Measurements from ENCODE around the gene CDH22. TPM values are rescaled to one million over a fixed set of nuclear protein-coding genes. Genes with fewer than 3 reads are reported as not detected.

The CDH22 gene
- total RNA-seq, 1 experiment from 2014 or later, result not detected

DNA sequence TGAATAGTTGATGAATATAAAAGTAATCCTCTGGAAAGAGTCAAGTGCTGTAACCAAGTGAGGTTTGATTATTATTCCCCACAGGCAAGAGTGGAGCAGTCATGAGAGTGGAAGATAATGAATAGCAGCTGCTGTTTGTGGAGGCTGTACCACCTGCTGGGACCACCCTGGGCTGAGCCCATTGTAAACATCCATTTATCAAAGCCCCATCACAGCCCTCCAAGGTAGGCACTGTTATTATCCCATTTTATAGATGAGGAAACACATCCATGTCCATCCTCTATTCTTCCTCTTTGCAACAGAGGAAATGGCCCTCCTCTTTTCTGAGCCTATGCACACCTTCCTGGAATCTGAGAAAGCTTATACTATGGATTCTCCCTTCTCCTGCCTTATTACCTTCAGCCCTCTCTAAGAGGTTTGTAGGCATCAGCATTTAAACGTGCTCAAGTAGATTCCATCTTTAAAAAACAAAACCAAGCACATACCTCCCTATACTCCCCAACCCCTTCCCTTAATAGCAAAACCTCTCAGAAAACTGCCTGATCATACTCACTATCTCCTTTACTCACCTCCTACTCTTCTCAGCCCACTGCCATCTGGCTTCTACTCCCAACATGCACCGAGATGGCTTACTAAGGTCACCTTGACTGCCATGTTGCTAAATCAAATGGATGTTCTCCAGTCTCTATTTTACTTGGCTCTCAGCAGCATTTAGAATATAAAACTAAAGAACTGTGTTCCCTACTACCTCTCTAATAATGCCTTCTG lies 37.1 kb downstream of the CDH22 start:
- DNase-seq (ENCODE audit: extremely low read depth, low read depth), result no peak

DNA sequence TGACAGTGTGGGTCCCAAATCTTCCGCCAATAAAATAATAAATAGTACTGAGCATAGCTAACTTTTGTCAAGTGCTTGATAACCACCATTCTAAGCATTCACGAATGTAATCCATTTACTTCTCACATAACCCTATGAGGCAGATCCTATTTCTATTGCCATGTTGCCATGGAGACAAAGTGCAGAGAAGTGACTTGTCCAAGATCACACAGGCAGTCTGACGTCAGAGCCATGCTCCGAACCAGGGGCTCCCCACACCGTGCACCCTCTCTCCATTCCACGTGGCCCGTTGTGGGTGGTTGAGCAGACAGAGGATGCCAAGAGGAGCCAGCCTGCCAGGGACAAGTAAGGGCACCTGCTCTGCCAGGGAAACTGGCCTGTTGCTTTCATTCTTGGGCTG lies 38.9 kb downstream of the CDH22 start:
- no peak for DNase-seq (ENCODE audit: extremely low read depth, low read depth)

DNA sequence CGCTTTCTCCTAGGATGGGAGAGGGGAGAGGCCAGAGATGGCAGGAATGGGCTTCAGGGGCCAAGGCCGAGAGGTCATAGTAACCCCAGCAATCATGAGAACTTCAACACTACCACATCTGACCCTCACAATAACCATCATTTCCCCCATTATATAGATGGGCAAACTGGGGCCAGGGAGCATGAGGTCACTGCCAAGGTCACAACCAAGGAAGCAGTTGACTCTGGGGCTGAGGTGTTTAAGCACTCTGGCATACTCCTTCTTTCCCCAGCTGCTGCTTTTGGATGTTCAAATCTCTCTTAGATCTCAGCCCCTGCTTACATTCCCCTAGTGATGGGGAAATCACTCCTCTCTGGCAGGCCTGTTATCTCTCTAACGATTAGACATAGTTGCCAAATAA lies 39.6 kb downstream of the CDH22 start:
- DNase-seq (ENCODE audit: extremely low read depth, low read depth), result no peak

DNA sequence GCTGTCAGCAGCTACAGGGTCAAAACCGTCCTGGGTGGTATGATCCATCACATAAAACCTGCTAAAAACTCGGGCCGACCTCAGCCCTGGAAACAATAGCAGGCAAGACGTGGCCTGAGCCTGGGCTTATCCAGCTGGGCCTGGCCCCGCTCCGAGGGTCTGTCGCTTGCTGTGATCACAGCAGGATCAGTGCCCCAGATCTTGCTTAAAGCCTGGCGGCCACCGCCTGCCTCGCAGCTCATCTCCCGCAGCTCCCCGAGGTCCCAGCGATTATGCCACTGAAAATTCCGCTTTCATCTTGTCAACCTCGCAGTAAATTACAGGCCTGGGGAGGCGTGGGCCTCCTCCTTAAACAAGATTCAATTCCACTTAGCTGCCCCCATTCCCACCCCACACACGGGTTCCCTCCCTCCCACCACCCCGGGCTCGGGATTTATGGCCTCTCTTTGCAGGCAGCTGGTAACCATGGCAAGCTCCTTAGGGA lies 40.1 kb downstream of the CDH22 start:
- no peak for DNase-seq (ENCODE audit: extremely low read depth, low read depth)

DNA sequence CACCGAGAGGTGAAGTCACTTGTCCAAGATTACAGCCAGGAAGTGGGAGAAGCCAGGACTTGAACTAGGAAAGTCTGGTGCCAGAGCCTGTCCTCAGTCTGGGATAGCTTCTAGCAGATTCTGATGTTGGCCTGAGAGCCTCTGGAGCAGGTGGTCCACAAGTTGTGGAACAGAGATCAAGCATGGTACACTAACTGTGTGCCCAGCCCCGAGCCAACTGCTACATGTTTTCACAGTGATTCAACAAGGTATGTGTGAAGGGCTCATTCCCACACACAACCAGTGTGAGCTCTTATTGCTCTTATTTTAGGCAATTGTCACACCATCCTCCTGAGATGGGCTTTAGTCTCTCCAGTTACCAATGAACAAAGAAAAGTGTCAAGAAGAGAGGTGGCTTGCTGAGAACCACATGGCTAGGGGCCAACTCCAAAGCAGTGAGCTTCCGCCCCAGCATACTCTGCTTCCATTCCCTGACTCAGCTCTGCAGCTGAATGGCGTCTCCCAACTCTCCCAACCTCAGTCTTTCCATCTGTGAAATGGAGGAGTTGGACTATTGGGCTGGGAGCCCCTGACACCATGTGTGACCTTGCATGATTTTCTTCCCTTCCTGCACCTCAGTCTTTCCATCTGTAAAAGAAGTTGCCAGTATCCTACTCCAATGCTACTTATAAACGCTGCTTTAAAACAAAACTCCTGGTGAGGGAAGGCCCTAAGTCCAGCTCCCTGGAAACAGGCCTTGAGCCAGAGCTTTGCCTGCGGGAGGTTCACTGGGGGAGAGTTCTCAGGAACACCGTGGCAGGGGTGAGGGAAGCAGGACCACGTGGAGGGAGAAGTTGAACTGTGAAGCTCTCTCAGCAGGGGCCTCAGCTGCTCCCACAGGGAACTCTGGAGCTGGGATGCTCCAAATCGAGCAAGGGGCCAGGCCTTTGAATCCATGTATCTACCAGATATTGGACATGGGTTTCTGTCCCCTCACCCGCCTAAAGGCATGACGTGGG lies 40.9 kb downstream of the CDH22 start:
- DNase-seq (ENCODE audit: extremely low read depth, low read depth), result no peak

DNA sequence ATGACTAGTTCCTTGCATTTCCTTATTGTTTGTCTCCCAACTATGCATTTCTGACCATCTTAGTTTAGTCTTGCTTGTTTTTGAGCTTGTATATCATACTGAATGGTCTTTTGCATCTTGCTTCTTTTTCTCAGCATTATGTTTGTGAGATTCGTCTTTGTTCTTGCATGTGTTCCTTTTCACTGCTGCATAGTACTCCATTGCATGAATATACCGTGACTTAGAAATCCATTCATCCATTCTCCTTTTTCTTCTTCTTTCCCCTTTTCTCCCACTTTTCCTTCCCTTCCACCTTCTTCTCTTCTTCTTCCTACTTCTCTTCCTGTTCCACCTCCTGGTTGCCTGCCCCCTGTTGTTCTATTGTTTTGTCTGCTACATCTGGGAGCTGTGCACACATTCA lies 42.8 kb downstream of the CDH22 start:
- DNase-seq (ENCODE audit: extremely low read depth, low read depth), result no peak

DNA sequence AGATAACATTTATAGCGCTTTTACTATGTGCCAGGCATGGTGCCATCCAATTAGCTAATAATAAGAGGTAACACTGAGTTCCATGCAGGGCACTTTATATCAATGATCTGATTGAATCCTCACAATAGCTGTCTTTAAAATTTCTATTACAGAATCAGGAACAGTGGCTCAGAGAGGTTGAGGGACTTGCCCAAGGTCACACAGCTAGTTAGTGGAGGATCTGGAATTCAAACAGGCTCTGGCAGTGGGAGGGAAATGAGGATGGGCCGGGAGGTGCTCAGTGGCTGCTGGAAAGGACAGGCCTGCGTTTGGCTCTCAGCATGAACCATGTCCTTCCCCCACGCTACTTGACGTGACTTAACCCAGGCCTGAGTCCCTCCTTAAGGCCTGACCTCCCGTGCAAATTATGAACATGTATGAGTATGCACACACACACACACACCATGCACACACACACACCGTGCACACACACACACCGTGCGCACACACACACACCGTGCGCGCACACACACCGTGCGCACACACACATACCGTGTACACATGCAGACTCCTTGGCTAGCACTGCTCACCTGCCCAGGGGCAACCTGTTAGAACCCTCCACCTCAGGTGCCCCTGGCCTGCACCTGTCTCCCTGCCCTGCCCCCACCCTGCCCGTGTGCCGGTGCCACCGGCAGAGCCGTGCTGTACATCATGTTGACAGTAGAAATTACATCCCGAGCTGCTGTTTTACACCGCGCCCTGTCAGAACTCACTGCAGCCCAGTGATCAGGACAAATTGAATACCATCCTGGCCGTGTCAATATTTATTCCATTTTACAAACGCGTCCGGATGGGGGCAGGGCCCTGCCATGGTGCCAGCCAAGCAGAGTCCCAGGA lies 43.7 kb downstream of the CDH22 start:
- DNase-seq (ENCODE audit: extremely low read depth, low read depth), result no peak

DNA sequence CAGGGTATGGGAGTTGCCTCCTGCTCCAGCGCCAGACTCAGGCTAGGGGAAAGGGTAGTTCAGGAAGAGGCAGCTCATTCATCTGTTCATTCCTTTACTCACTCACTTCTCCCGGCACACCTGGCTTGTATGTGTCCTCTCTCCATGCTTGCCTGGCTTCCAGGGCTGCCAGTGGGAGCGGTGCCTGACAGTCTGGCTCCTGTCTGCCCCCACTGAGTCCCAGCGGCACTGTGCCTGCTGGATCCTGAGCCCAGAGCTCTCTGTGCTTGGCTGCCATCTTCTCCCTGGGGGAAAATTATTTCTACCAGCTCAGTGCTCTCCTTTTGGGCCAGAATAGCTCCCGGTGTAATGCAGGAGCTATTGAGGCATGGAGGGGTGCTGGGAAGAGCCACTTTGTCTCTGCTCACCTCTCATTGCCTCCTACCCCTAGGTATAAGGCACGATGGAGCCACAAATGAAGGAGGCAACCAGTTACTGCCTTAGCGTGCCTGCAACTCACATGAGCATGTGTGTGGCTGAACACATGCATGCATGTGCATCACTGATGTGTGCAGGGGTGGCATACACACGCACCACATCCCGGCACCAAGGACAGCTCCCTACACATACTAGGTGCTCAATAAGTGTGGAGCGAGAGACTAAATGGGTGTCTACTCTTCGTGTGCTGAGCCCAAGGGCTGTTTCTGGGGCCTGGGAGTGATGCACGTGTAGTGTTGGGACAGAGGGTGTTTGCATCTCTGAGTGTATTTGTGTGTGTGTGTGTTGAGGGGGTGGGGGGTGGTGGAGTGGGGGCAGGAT lies 46.6 kb downstream of the CDH22 start:
- DNase-seq (ENCODE audit: extremely low read depth, low read depth), result no peak

DNA sequence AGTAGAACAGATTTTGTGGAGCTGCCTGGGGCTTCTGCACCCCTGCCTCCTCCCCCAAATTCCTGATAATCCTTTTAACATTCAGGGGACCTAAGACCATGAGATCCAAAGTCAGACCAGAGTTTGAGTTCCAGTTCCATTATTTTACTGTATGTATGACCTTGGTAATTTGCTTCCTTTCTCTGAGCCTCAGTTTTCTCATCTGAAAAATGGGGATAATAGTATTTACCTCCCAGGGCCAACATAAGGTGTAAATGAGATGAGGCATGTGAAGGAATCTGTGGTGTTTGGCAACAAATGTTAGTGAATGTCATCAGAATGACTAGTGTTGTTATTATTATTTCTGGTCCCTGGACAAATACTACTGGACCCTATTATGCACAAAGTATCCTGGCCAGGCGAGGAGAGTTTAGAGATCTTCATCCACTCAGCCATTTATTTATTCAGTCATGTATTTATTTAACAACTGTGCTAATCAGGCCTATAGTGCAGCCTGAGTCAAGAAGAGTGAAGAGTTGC lies 47.3 kb downstream of the CDH22 start:
- no peak for DNase-seq (ENCODE audit: extremely low read depth, low read depth)

DNA sequence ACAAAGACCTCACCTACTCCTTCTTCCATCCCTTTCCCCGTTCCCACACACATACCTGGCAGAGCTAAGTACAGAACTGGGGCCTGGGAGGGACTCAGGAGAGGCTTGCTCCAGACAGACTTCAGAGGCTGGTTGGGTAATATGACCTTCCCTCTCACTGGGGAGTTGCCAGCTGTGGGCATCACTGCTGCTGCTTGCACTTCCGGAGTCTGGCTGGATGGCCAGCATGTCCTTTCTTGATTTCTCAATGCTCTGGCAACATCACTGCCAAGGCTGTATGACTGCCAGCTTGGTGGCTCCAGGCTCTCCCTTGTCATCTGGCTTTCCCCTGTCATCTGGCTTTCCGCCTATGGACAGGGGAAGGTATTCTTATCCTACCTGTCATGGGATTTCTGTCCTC lies 47.8 kb downstream of the CDH22 start:
- no peak for DNase-seq (ENCODE audit: extremely low read depth, low read depth)

DNA sequence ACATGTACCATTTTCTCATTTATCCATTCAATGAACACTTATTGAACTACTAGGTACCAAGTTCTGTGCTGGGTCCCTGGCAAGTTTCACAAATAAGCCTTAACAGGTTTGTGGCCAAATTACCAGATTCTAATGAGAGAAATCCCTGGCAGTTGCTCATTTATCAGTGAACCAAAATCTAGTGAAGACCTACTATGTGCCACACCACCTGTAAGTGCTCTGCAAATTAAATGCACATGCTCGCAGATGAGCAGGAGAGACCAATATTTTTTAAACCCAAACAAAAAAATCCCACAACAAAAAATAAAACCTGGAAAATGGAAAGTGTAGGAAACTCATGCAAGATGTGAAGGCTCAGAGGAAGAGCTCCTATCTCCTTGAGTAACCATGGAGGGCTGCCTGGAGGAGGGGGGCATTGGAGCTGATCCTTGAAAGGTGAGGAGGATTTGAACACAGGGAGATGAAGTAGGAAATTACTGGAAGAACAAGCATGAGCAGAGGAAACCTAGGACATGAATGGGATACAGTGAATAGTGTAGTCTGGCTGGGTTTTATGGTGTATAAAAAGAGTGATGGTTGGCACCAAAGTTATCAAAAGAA lies 48.9 kb downstream of the CDH22 start:
- DNase-seq (ENCODE audit: extremely low read depth, low read depth), result no peak

DNA sequence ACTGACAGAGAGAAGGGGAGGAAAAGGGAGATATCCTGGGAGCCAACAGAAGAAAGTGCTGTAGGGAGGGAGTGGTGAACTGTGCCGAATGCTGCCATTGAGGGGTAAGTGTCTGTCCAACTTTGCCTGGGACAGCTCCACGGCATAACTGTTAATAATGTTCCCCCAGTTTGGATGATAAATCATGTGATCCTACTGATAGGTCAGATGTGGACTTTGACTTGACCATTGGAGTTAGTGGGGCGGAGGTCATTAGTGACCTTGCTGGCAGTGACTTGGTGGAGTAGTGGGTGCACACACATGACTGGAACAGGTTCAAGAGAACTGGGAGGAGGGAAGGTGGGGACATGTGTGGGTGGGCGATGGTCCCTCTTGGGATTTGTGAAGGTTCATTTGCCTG lies 50.4 kb downstream of the CDH22 start:
- no peak for DNase-seq (ENCODE audit: extremely low read depth, low read depth)

DNA sequence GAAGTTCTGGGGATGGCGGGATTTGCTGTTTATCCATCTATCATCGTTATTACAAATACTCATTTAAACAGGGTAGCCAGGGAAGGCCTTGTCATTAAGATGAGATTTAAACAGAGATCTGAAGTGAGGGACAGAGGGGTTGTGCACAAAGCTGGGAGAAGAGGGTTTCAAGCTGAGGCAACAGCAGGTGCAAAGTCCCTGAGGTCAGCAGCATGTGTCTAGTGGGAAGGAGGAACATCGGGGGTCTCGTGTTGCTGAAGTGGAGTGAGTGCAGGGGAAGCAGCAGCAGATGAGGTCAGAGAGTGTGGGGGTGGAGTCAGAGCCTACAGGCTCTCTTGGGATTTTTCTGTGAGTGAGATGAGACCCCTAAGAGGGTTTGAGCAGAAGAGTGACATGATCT lies 52.0 kb downstream of the CDH22 start:
- no peak for DNase-seq (ENCODE audit: extremely low read depth, low read depth)

DNA sequence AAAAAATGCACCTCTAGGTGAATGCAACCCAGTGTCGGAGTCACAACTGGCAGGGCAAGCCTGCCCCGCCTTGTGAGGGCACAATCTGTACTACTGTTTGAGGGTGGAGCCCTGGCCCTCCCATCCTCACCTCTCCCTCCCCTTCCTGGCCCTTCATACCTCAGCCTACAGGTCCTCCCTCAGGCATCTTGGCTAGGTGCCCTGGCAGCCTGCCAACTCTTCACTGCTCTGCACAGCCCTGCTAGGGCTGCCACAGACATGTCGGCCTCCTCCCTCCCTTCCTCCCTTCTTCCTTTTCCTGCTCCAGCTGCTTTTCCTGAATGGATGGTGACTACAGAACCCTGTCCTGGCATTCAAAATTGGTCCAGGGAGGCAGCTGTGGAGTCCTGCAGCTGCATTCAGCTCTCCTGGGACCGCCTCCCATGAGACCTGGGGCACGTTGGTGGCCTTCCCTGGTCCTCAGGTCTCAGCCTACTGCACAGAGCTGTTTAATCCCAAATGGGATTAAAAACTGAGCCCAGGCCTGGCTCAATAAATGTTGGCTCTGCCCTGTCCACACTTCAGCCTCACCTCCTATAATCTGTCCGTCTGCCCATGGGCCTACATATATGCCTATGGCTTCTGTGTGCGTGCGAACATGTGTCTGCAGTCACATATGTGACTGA lies 52.7 kb downstream of the CDH22 start:
- DNase-seq (ENCODE audit: extremely low read depth, low read depth), result no peak

DNA sequence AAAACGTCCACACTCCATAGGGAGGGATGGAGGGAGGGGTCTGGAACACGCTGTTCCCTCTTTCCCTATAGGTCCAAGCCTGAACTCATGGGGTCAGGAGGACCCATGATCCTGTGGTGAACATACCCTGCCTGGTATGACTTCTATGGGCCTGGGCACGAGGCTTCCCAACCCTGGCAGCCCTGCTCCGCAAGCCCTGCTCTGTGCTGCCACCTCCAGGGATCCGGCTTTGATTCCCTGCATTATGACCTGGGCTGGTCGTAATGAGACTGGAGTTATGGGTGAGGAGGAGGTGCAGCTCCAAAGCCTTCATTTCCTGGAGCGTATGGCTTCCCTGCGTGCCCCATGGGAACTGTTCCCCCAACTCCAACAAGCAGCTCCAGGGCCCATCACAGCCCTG lies 54.9 kb downstream of the CDH22 start:
- DNase-seq (ENCODE audit: extremely low read depth, low read depth), result peak; percentile 32

DNA sequence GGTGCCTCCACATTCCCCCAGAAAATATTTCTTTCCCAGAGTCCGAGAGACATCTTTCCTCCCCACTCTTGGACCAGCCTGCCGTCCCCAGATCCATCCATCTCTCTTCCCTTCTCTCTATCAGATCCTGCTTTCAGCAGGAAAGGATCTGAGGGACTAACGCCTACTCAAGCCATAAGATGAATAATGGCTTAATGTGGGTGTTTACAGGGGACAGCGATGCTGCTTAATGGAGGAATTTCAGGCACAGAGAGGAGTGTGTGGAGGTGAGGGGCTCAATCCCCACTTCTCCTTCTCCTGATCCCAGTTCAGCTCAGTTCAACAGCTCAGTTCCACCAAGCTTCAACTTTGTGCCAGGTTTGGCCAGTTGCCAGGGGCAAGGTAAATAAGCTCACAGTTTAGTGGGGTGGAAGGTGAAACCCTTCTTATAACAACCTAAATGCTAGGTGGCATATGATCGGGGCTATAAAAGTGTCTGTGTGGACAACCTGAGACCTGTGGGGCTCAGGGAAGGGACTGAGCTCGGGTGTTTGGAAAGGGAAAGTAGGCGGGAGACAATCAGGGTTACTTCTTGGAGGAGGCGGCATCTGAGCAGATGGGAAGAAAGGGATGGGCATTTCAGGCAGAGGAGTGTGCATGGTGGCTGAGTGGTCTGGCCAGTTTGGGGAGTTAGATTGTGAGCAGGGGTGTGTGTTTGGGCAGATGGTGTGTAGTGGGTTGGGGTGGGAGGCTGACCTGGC lies 55.8 kb downstream of the CDH22 start:
- DNase-seq (ENCODE audit: extremely low read depth, low read depth), result no peak

DNA sequence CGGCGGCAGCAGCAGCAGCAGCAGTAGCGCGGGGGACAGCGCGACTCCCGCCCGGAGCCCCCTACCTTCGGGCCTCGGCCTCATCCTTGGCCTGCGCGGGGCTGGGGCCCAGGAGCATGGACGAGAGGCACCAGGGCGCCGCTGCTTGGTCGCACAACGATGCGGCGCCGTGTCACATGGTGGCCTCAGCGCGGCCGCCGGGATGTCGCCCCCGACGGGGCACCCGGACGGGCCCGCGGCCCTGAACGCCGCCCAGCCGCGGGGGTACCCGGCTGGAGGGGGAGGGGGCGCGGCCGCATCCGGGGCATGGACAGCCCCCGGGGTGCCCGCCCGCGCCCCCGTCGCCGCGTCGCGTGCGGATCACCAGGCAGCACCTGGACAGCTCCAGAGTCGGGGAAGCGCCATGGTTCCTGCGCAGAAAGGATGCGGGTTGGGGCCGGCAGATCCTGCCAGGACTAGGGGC lies 57.1 kb downstream of the CDH22 start:
- no peak for DNase-seq (ENCODE audit: extremely low read depth, low read depth)

DNA sequence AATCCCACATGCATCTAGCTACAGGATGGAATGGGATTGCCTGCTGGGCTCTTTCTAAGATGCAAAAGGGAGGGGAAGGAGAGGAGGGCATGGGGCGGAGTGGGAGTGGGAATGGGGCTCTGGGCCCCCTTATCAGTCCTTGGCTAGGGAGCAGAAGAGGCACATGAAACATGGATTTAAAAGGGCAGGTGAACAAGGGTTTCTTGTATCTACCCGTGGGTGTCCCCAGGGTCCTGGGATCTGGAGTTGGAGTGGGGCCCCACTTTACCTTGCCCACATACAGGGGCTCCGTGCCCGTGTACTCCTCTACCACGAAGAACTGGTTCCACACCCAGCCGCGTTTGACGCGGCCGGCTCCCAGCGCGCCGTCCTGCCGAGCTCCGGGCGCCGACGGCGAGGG lies 57.5 kb downstream of the CDH22 start:
- no peak for DNase-seq (ENCODE audit: extremely low read depth, low read depth)

Data from NCI-H460 (cell line).